Cardiac muscle cell (in vitro differentiated cells and primary cell): ENCODE results near the gene CORIN. TPM values are rescaled to one million over a fixed set of nuclear protein-coding genes. Genes with fewer than 3 reads are reported as not detected.

Experiments
- DNase-seq, 2 donors: peaks; one replicate each; pipeline versions ENCODE4 v3.0.0 to v3.0.0-alpha.2; 2010 to 2017; ENCODE audit warnings: low read depth in 1 of 2, low spot score in 1 of 2
- H3K27ac ChIP-seq: fragments of 200-600 bp; sonication (generic); 2 replicates; pipeline ENCODE4 v1.5.1; 2016
- H3K27me3 ChIP-seq: fragments of 200-600 bp; sonication (generic); 2 replicates; pipeline ENCODE4 v1.6.0; 2016; ENCODE audit warnings: control low read depth
- H3K36me3 ChIP-seq: fragments of 200-600 bp; sonication (generic); 2 replicates; pipeline ENCODE4 v1.5.1; 2016; ENCODE audit warnings: control low read depth
- H3K4me1 ChIP-seq: fragments of 200-600 bp; sonication (generic); 2 replicates; pipeline ENCODE4 v1.8.1; 2017; ENCODE audit warnings: low read depth, mild to moderate bottlenecking, mixed run types
- H3K4me3 ChIP-seq: fragments of 200-600 bp; sonication (generic); 2 replicates; pipeline ENCODE4 v1.5.1; 2016; ENCODE audit warnings: mild to moderate bottlenecking
- H3K9me3 ChIP-seq: fragments of 200-600 bp; sonication (generic); 2 replicates; pipeline ENCODE4 v1.5.1; 2017; ENCODE audit warnings: low read depth, mild to moderate bottlenecking, control low read depth
- polyA plus RNA-seq: library from polyadenylated mRNA; unstranded; fragments of >200 nt; fragmentation: Nextera tagmentation; extraction: Ambion mirVana; gene quantifications from 2 replicates; pipeline ENCODE4 v1.2.1, GENCODE V29; 2016
- total RNA-seq: library from RNA; depleted of rRNA; stranded (reverse); fragments of >200 nt; gene quantifications from 2 replicates; pipeline ENCODE4 v1.2.3, GENCODE V29; 2016
- TF ChIP-seq, protein P1 (sequence below): IDR thresholded peaks from 2 replicates; pipeline ENCODE4 v1.5.1; 2012; ENCODE audit warnings: low read depth, mild to moderate bottlenecking, low read length

CORIN gene
- total and polyA plus RNA-seq, 2 experiments from 2014 or later: 110 to 169 TPM

- Histone ChIP-seq H3K27me3 (no peaks in the 10 kb centered on the region), H3K27ac (no peak overlapping the region), H3K4me3 (no peak overlapping the region), H3K9me3 (no peaks in the 10 kb centered on the region), H3K36me3 (peaks cover 66% of the 10 kb centered on the region), H3K4me1 (no peaks in the 10 kb centered on the region)
- peak in 1 of 2 donors; percentile 30 for DNase-seq
- TF ChIP-seq, protein P1, sequence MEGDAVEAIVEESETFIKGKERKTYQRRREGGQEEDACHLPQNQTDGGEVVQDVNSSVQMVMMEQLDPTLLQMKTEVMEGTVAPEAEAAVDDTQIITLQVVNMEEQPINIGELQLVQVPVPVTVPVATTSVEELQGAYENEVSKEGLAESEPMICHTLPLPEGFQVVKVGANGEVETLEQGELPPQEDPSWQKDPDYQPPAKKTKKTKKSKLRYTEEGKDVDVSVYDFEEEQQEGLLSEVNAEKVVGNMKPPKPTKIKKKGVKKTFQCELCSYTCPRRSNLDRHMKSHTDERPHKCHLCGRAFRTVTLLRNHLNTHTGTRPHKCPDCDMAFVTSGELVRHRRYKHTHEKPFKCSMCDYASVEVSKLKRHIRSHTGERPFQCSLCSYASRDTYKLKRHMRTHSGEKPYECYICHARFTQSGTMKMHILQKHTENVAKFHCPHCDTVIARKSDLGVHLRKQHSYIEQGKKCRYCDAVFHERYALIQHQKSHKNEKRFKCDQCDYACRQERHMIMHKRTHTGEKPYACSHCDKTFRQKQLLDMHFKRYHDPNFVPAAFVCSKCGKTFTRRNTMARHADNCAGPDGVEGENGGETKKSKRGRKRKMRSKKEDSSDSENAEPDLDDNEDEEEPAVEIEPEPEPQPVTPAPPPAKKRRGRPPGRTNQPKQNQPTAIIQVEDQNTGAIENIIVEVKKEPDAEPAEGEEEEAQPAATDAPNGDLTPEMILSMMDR: no peak
Observed at GRCh38 chr4:47642985-47643760, 194.7 kb downstream of the CORIN start.

DNA sequence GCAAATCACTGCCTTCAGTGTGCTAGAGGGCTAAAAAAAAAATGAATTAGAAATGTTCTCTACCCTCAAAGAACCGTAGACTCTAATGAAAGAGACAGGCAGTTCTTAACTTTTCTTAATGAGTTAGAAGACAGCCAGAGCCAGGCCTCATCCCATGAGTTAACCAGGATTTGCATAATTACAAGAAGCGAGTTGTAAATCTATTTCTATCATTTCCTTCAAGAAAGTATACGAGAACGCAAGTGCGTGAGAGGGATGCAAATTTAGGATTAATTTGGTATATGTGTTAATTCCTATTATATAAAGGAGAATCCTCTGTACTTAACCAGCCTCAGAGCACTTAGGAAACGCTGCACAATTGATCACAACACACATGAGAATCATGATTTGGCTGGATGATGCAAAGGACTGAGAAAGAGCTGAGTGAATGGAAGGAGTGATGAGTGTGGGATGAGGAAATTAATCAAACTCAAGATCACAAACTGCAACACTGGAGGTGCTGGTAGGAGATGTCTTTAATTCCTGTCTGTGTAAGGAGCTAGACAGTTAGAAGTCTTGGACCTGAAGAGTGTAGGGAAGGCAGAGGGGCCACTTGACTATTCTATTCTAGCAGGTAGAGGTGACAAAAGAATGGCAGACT, 195.6 kb downstream of the CORIN start:
- Histone ChIP-seq H3K27ac (no peak overlapping the region), H3K4me1 (no peaks in the 10 kb centered on the region), H3K4me3 (no peak overlapping the region), H3K9me3 (no peaks in the 10 kb centered on the region), H3K27me3 (no peaks in the 10 kb centered on the region), H3K36me3 (peaks cover 65% of the 10 kb centered on the region)
- no peak for DNase-seq
- TF ChIP-seq, protein P1: no peak

- TF ChIP-seq, protein P1: no peak
- Histone ChIP-seq H3K4me3 (no peak overlapping the region), H3K9me3 (no peaks in the 10 kb centered on the region), H3K27ac (no peak overlapping the region), H3K27me3 (no peaks in the 10 kb centered on the region), H3K36me3 (peaks cover 64% of the 10 kb centered on the region), H3K4me1 (no peaks in the 10 kb centered on the region)
- no peak for DNase-seq
Observed at GRCh38 chr4:47641755-47642154, 196.1 kb downstream of the CORIN start.

GRCh38 chr4:47640911-47641310, 197.0 kb downstream of the CORIN start:
- Histone ChIP-seq H3K27ac (no peak overlapping the region), H3K36me3 (peaks cover 57% of the 10 kb centered on the region), H3K4me1 (no peaks in the 10 kb centered on the region), H3K4me3 (no peak overlapping the region), H3K27me3 (no peaks in the 10 kb centered on the region), H3K9me3 (no peaks in the 10 kb centered on the region)
- TF ChIP-seq, protein P1: no peak
- no peak for DNase-seq

- no peak overlapping the region for H3K27ac ChIP-seq
- H3K27me3 ChIP-seq: no peaks in the 10 kb centered on the region
- TF ChIP-seq, protein P1: no peak
- DNase-seq: peak in 1 of 2 donors; percentile 5
- H3K4me3 ChIP-seq: no peak overlapping the region
- no peaks in the 10 kb centered on the region for H3K9me3 ChIP-seq
- H3K4me1 ChIP-seq: no peaks in the 10 kb centered on the region
- peaks cover 45% of the 10 kb centered on the region for H3K36me3 ChIP-seq
Observed at GRCh38 chr4:47639531-47639930, 198.3 kb downstream of the CORIN start.
